HL-60 (cell line): ENCODE measurements around the gene RASAL1.

ENCODE experiments used
- GABPA ChIP-seq: IDR thresholded peaks from 2 replicates; pipeline ENCODE4 v1.6.1; 2012; ENCODE audit warnings: low read depth
- POLR2AphosphoS5 ChIP-seq: IDR thresholded peaks from 2 replicates; pipeline ENCODE4 v1.6.1; 2012; ENCODE audit warnings: low read depth
- REST ChIP-seq: IDR thresholded peaks from 2 replicates; pipeline ENCODE4 v1.6.1; 2012; ENCODE audit warnings: low read depth; ENCODE audit not compliant: insufficient replicate concordance
- SPI1 ChIP-seq: IDR thresholded peaks from 2 replicates; pipeline ENCODE4 v1.6.1; 2012; ENCODE audit warnings: low read depth, mild to moderate bottlenecking, borderline replicate concordance
- TF ChIP-seq, protein P1 (sequence below): IDR thresholded peaks from one replicate; pipeline ENCODE4 v1.5.1; 2011; ENCODE audit warnings: low read length, control low read depth, inconsistent platforms; ENCODE audit not compliant: insufficient read depth

- TF ChIP-seq, protein P1, sequence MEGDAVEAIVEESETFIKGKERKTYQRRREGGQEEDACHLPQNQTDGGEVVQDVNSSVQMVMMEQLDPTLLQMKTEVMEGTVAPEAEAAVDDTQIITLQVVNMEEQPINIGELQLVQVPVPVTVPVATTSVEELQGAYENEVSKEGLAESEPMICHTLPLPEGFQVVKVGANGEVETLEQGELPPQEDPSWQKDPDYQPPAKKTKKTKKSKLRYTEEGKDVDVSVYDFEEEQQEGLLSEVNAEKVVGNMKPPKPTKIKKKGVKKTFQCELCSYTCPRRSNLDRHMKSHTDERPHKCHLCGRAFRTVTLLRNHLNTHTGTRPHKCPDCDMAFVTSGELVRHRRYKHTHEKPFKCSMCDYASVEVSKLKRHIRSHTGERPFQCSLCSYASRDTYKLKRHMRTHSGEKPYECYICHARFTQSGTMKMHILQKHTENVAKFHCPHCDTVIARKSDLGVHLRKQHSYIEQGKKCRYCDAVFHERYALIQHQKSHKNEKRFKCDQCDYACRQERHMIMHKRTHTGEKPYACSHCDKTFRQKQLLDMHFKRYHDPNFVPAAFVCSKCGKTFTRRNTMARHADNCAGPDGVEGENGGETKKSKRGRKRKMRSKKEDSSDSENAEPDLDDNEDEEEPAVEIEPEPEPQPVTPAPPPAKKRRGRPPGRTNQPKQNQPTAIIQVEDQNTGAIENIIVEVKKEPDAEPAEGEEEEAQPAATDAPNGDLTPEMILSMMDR = no peak
- TF ChIP-seq GABPA (no peak), REST (no peak), POLR2AphosphoS5 (no peak), SPI1 (no peak)
Measured at GRCh38 chr12:113181975-113182374, 46.4 kb upstream of the RASAL1 start.
